Stimulated activated CD8-positive, alpha-beta memory T cell treated with anti-CD3 and anti-CD28 coated beads, Interleukin-2, amount 100 ng/mL, for 48 hours (primary cell): Measurements from ENCODE around the gene ARPC5L.
"Not testable (repeated sequence)": the region's sequence is repeated elsewhere in the genome, so short reads cannot be mapped to it uniquely, and the experiment has no call there.

Experiments
- DNase-seq, 2 donors: peaks; one replicate each; pipeline ENCODE4 v3.0.0-alpha.2; 2020; ENCODE audit warnings: low read depth in 2 of 2

ARPC5L gene

DNA sequence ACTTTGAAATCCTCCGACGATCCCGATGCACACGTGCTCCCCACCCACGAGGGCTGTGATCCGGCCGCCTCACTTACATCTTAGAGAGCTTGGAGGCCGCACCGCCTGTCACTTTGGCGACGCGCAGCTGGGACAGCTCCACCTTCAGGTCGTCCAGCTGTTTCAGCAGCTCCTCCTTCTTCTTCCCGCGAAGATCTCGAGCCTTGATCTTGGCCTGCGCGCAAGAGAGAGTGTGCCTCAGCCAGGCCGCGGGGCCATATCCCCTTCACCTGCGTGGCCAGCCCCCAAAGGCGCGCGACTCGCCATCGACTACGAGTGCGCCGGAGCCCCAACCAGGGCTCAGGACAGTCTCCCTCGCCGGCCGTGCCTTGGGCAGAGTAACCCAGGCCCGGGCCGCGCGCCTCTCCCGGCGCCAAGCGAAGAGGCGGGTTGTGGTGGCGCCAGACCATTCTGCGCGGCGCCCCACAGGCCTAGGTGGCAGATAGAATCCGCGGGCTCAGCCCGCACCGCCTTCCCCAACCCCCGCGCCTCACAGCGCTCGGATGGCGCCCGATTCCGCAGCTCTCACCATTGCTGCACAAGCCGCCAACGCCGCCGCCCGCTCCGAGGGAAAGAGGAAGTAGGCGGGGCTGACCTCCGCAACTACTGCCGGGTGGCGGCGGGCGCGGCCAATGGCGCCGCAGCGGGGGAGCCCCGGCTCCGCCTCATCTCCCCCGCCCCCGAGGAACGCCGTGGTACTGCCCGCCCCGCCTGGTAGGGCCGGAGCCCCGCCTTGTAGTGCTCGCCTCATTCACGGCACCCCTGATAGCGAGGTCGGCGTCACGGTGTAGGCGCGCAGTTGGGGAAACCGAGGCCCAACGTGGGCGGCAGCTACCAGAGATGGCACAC is at the start of gene ARPC5L, which contains the start of gene RPL35:
Gene ARPC5L (plus strand): TSS at position 789 of the 888 bp plus-strand sequence. CDS start 7,161 bp downstream, outside the sequence.
Gene RPL35 (minus strand): TSS at position 616 of the 888 bp plus-strand sequence. CDS start 45 bp downstream, at position 571.
- DNase-seq, result peak; percentile 93 to 96

DNA sequence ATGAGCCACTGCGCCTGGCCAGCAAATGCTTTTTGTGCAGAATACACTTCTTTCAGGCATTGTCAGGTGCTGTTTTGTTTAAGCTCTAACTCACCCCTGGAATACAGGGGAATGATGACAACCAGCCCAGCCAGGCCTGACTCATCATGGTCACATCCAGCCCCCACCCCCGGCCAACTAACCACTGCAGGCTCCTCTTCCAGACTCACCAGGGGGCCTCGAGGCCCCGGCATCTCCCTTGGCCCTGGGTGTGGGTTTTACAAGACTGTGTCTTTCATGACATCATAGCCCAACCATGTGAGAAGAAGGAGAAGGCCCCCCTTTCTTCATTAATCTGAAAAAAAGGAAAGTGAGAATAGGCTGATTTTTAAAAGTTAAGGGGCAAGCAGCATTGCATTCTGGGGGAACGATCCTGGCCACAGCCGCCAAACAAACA is 49.5 kb upstream of the ARPC5L start:
- no peak for DNase-seq

DNA sequence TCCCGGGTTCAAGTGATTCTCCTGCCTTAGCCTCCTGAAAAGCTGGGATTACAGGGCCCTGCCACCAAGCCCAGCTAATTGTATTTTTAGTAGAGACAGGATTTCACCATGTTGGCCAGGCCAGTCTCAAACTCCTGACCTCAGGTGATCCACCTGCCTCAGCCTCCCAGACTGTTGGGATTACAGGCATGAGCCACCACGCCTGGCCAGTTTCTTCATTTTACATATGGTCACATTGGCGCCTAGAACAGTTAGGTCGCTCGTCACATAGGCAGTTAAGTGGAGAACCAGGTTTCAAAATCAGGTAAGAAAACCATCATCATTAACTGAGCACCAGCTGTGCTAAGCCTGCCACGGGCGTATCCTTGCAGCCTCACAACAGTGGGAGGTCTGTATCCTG is 48.9 kb upstream of the ARPC5L start:
- DNase-seq, result no peak

DNA sequence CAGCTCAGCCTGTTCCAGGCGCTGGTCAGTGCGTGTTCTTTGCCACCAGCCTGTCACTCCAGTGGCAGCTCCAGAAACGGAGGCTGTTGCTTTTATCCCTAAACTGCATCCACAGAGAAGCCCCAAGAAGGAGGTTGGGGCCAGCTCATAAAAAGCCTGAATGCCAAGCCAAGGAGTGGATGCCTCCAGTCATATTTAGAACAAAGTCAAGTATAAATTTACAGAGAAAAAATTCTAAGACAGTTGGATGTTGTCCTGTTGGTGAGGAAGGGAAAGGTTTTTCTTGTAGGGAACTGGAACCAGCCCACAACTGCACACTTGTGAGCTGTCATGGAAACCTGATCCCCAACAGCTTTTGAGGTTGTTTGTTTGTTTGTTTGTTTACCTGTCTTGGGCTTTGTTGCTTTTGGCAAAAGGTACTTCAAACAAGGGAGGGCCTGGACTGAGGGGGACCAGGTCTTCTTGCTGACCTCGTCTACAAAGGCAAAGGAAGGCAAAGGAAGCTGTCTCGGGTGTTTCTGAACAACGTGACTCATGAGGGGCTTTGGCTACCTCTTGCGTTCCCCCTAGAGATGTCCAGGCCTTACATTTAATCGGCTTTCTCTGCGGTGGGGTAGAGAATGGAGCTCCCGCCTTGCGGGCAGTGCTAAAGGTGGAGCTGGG is 48.3 kb upstream of the ARPC5L start:
- no peak for DNase-seq

DNA sequence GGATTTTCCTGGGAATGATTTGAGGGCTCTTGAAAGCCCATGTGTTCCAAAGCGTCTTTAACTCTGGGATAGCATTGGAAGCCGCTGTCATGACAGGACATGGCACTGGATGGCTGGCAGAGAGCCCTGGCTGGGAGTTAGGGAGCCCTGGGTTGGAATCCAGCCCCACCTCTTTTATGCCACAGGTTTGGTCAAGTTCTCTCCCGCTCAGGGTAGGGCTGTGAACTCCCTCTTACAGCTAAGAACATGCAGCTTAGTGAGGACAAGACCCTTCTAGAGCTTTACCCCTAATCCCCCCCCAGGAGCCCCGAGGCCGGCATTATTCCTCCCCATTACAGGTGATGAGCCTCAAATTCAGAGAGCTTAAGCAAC is 47.8 kb upstream of the ARPC5L start:
- DNase-seq, result no peak

DNA sequence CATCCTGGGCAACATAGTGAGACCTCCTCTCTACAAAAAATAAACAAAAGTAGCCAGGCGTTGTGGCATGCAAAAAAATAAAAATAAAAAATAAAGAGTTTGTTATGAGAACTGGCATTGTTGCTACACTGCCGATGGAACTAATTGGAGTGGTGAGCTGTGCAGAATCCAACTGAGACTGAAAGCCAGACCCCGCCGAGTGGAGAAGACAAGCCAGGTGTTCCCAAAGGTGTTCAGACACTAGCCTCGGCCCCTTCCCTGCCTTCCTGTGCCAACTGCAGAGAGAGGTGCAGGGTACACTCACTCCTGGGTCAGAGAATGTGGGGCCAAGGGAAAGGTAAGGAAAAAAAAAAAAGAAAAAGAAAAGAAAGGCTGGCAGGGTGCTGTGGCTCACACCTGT is 46.3 kb upstream of the ARPC5L start:
- no peak for DNase-seq

DNA sequence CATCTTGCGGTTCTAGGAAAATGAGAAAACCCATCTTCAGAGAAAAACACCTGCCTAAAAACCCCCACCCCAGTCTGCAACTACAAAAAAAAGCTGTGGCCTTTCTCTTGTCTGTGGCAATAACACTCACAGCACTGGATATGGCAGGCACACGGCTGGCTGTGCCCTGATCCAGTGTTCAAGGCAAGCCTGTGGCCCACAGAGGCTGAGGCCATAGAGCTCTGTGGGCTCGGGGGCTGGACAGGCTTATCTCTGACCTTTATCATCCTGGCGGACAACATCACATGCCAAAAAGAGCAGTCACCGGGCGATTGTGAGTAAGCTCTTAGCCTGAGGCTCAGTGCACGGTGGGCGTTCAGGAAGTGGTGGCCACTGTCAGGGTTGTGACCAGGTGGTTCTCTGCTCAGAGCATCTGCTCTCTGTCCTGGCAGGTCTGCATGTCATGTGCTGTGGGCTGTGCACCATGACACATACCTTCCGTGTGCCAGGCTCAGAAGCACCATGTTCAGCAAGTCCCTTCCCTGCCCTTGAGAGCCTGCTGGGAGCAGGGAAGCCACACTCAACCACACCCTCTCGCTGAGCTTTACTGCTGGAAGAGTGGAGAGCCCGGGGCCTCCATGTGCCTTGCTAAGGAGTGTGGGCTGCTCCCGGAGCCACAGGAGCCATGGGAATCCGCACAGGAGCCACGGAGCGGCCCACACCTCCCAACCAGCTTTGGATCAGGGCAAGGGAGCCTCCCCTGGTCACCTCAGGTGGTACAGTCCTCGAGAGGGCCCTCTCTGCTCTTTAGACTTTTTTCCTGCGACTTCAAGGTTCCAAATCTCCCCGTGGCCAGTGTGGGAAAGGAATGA is 43.3 kb upstream of the ARPC5L start:
- DNase-seq, result no peak

DNA sequence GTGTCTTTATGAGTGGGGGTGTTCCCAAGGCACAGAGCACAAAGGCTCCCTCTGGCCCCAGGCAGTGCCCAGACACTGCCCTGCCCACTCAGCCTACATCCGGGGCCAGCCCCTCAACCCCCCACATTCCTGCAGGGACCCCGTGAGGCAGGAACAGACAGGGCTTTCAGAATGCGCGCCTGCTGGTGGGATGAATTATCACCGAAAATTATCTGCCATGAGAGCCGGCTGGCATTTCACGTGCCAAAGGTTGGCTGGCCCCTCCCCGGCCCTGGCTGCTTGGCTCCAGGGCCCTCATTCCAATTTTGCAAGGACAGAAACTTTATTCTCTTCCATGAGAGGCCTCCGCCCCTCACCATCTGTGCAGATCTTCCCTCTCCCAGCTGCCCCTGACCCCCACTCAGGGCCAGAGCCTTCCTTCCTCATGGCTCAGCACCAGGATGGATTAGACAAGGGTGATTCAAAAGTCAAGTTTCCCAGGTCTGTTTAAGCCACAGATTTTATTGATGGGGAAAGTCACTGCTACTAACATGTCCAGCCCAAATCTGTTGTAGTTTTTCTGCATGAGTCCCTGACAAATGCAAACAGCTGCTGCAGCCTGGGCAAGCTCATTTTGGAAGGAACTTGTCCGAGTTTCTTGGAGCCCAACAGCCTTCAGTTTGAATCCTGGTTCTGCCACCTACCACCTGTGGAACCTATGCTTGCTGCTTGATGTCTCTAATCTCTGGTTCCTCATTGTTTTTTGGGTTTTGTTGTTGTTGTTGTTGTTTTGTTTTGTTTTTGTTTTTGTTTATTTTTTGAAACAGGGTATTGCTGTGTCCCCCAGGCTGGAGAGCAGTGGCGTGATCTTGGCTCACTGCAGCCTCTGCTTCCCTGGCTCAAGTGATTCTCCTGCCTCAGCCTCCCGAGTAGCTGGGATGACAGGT is 41.0 kb upstream of the ARPC5L start:
- DNase-seq, result no peak

DNA sequence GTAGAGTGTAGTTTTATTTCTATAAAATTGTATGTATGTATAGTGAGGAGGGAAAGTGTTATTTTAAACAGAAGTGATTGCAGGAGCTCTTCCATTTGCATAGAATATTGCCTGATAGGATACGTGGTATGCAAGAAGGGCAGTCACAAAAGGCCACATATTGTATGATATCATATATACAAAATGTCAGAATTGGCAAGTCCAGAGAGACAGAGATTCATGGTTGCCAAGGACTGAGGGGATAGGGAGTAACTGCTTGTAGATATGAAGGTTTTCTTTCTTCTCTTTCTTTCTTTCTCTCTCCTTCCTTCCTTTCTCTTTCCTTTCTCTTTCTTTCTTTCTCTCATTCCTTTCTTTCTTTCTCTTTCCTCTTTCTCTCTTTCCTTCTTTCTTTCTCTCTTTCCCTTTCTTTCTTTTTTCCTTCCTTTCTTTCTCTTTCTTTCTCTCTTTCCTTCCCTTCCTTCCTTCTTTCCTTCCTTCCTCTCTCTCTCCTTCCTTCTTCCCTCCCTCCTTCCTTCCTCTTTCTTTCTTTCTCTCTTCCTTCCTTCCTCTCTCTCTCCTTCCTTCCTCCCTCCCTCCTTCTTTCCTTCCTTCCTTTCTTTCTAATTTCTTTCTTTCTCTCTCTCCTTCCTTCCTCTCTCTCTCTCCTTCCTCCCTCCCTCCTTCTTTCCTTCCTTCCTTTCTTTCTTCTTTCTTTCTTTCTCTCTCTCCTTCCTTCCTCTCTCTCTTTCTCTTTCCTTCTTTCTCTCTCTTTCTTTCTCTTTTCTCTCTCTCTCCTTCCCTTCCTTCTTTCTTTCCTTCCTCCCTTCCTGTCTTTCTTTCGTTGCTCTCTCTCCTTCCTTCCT is 33.2 kb upstream of the ARPC5L start:
- DNase-seq, result no peak

DNA sequence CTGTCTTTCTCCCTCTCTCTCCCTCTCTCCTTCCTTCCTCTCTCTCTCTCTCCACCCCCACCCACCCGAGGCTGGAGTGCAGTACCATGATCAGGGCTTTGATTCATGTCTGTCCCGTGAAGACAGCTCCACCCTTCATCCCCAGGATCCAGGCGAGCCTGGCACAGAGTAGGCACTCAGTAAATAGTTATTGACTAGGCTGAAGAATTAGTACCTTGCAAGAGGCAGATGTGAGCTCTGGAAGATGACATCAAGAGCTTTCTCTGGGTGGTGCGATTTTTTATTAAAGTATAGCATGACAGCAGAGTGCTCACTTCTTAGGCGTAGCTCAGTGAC is 32.6 kb upstream of the ARPC5L start:
- DNase-seq, result no peak

DNA sequence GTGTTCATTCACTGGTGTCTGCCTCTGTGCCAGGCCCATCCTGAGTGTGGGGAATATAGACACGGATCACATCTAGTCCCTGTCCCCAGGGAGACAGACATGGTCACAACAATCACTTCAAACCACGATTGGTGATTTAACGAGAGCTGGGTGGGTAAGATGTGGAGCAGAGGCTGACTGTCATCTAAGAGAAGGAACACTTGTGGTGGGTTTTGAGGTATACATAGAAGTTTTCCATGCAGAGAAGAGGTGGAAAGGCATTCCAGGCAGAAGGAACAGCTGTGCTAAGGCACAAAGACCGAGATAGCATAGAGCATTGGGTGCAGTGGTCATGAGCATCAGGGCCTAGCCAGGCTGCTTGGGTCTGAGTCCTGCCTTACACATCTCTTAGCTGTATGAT is 31.3 kb upstream of the ARPC5L start:
- DNase-seq, result no peak

DNA sequence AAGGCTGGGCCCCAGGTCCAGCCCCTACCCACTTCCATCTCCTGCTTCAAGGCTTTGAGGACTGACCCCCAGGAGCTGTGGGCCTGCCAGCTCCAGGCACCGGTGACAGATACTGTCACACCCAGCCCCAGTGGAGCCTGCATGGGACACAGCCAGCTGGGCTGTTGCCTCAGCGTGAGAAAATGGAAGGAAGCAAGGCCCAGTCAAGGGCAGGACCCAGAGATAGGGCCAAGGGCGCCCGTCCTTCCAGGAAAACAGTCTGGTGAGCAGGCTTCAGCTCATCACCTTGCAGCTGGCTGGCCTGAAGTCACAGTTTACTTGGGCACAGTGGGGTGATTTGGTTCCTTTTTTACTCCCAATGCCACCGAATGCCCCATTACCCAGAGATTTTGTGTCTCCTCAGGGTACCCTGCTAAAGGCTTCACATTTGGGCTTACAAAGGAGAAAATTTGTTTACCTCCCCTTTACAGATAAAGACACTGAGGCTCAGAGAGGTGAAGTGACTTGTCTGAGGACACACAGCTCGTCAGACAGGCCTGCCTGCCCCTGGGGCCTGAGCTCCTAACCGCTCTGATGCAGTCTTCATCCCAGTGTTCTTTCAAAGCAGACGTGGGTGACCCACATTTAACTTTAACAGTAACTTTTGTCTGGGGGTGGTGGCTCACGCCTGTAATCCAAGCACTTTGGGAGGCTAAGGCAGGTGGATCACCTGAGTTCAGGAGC is 30.1 kb upstream of the ARPC5L start:
- DNase-seq, result no peak

DNA sequence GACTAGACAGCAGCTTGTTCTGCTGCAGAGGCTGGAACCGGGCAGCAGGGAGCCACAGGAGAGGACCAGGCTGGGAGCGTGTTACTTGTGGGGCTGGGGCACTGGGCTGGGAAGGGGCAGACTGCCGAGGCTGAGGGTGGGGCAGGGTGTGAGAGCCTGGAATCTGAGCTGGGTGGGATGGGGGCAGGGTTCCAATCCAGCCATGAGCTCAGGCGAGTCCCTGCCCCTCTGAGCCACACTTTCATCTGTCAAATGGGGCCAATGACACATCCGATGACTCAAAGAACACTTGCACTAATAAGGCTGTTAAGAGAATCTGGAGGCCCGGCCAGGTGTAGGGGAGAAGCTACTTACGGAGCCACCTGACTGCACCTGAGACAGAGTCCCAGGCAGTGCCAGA is 27.3 kb upstream of the ARPC5L start:
- DNase-seq, result no peak

DNA sequence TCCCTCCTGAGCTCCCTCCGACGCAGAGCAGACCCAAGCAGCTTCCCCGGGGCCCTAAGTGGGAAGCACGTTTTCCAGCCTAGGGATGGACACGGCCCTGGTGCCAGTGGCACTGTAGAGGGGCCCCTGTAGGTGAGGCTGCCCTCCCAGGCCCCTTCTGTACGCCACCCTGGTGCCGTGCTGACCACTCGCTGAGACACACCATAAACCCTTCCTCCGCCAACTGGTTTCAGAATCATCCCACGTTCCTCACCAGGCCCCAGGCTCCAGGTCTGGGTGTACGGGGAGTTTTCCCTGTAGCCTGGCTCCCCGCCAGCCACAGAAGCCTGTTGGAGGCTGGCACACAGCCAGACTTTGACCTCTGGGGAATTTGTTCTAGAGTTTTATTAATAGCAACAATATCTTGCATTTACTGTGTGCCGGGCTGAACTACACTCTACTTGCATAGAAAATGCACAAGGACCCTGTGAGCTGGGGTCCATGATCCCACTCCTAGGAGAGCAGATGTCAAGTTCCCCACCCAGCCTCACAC is 26.8 kb upstream of the ARPC5L start:
- no peak for DNase-seq

DNA sequence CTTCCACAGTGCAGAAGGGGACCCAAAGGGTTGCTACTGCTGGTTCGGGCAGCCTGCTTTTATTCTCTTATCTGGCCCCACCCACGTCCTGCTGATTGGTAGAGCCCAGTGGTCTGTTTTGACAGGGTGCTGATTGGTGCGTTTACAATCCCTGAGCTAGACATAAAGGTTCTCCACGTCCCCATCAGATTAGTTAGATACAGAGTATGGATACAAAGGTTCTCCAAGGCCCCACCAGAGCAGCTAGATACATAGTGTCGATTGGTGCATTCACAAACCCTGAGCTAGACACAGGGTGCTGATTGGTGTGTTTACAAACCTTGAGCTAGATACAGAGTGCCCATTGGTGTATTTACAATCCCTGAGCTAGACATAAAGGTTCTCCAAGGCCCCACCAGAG is 23.8 kb upstream of the ARPC5L start:
- DNase-seq, result not testable (repeated sequence)

DNA sequence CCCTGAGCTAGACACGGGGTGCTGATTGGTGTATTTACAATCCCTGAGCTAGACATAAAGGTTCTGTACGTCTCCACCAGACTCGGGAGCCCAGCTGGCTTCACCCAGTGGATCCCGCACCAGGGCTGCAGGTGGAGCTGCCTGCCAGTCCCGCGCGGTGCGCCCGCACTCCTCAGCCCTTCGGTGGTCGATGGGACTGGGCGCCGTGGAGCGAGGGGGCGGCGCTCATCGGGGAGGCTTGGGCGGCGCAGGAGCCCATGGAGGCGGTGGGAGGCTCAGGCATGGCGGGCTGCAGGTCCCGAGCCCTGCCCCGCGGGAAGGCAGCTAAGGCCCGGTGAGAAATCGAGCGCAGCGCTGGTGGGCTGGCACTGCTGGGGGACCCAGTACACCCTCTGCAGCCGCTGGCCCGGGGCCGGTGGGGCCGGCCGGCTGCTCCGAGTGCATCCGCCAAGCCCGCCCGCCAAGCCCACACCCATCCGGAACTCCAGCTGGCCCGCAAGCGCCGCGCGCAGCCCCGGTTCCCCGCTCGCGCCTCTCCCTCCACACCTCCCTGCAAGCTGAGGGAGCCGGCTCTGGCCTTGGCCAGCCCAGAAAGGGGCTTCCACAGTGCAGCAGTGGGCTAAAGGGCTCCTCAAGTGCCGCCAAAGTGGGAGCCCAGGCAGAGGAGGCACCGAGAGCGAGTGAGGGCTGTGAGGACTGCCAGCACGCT is 23.2 kb upstream of the ARPC5L start:
- not testable (repeated sequence) for DNase-seq

DNA sequence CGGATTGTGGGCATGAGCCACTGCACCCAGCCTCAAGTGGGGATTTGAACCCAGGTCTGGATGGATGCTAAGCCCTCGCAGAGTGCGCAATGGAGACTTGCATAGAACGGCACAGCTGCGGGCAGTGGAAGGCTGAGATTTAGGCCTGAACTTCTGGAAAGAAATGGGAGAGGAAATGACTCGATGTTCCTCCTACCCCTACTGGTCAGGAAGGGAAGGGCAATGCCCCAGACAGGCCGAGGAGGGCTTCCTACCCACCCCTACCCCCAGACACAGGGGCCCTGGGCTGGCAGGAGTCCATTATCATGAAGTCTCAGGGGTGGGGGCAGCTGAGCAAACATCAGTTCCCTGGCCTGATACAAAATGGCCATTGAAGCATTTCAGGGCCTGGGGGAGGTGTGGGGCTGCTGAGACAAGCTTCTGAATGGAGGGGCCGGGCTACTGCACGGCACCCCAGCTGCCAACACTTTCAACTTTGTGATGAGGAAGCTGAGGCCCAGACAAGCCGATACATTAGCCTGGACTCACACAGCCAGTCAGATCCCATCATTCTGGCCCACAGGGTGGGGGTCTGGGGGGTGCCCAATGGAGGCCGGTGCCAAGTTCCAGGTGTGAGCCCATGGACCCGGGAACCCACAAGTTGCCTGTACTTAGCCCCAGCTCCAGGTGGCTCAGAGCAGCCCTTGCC is 22.2 kb upstream of the ARPC5L start:
- DNase-seq, result no peak

DNA sequence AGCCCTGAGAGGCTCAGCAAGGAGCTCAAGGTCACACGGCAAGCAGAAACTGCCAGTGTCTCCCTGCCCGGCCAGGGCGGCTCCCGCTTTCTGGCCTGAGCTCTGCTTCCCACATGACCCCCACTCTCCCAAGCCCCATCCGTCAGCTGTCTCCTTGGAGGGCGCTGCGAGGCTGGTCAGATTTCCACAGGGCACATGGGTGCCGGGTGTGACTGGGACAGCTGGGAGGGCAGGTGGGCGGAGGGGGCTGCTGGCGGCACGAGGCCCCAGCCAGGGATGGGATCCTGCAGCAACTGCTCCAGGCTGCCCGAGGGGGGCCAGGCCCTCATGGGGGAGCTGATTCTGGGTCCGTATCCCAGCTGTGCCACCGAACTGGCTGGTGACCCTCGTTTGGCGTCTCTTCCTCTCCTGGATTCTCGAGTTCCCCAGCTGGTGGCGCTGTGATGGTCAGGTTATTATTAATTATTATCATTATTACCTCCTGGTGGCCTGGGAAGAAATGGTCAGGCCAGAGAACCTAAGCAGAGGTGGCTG is 21.6 kb upstream of the ARPC5L start:
- no peak for DNase-seq
